Measurements from ENCODE around the gene OR4N2. TPM values are rescaled to one million over a fixed set of nuclear protein-coding genes. Genes with fewer than 3 reads are reported as not detected.
"Not testable (repeated sequence)": the region's sequence is repeated elsewhere in the genome, so short reads cannot be mapped to it uniquely, and the experiment has no call there.

The OR4N2 gene
- total RNA-seq, 1 donor from 2014 or later = not detected

- not testable (repeated sequence) for DNase-seq (ENCODE audit: low read depth, low spot score)
Measured at GRCh38 chr14:19834203-19834848, 30.8 kb downstream of the OR4N2 start.

GRCh38 chr14:19838433-19838832 lies 34.9 kb downstream of the OR4N2 start:
- no peak for DNase-seq (ENCODE audit: low read depth, low spot score)

GRCh38 chr14:19851365-19851764 lies 47.8 kb downstream of the OR4N2 start:
- no peak for DNase-seq (ENCODE audit: low read depth, low spot score)

GRCh38 chr14:19866061-19866669 lies 62.6 kb downstream of the OR4N2 start:
- not testable (repeated sequence) for DNase-seq (ENCODE audit: low read depth, low spot score)

GRCh38 chr14:19873178-19873577 lies 69.6 kb downstream of the OR4N2 start:
- DNase-seq (ENCODE audit: low read depth, low spot score) = no peak

- no peak for DNase-seq (ENCODE audit: low read depth, low spot score)
Measured at GRCh38 chr14:19874842-19875241, 71.3 kb downstream of the OR4N2 start, which contains the start of gene OR4K2. Gene OR4K2 (plus strand): TSS chr14:19875142. CDS start chr14:19876268, 1,126 bp downstream.

DNA sequence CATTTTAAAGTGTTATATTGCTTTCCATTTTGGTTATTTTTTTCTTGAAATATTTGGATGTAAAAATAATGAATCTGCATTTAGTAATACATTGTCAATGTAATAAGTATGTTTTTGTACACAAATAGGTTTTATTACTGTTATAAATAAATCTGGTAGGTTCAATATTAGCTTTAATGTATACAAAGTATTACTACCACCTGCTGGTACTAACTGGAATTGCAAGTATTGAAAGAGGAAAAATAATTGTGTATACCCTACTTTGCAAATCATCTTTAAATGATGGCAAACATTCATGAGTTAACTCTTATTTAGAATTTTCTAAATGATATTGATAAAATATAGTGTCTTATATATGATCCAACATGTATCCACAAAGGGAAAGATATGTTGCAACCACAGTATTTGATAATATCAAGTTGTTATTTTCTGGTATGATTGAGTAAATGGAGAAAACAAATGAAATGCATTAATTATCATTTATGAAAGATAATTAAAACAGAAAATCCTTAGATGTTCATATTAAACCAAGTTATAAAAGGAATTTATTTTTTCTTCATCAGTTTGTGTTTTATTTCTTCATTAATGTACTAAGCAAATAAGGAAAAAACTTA lies 74.6 kb downstream of the OR4N2 start:
- no peak for DNase-seq (ENCODE audit: low read depth, low spot score)

Other genes starting within 250 kb of the OR4N2 start
- gene OR11H2, start 89.9 kb upstream of the OR4N2 start, total RNA-seq = not detected in 2 replicates
- not detected in 2 replicates for gene OR4Q3, start 60.2 kb upstream of the OR4N2 start, total RNA-seq
- not detected in 2 replicates for gene OR4M1, start 30.3 kb upstream of the OR4N2 start, total RNA-seq
- gene OR4K2, start 71.4 kb downstream of the OR4N2 start, total RNA-seq = not detected in 2 replicates
- gene OR4K5, start 116.8 kb downstream of the OR4N2 start, total RNA-seq = not detected in 2 replicates
- not detected in 2 replicates for gene OR4K1, start 127.1 kb downstream of the OR4N2 start, total RNA-seq
- gene OR4K15, start 171.8 kb downstream of the OR4N2 start, total RNA-seq = not detected in 2 replicates
- gene OR4Q2, start 198.4 kb downstream of the OR4N2 start, total RNA-seq = not detected in 2 replicates
- not detected in 2 replicates for gene OR4K14, start 215.5 kb downstream of the OR4N2 start, total RNA-seq
- not detected in 2 replicates for gene OR4K13, start 232.3 kb downstream of the OR4N2 start, total RNA-seq